AG09319 (cell line): ENCODE results near the gene ADD3.

Experiments
- DNase-seq: peaks from one replicate; pipeline ENCODE4 v3.0.0-alpha.2; 2010; ENCODE audit warnings: low read depth; ENCODE audit errors: extremely low read depth
- CTCF ChIP-seq: IDR thresholded peaks from 2 replicates; pipeline ENCODE4 v1.5.1; 2011; ENCODE audit warnings: low read depth, mild to moderate bottlenecking, inconsistent platforms, low read length, moderate library complexity

Gene ADD3

GRCh38 chr10:110150046-110150445, 142.3 kb downstream of the ADD3 start:
- no peak for TF ChIP-seq CTCF
- DNase-seq, result no peak

GRCh38 chr10:110150981-110151380, 143.2 kb downstream of the ADD3 start:
- DNase-seq, result no peak
- TF ChIP-seq CTCF, result no peak

- DNase-seq, result no peak
- no peak for TF ChIP-seq CTCF
Measured at GRCh38 chr10:110151467-110151866, 143.7 kb downstream of the ADD3 start.

GRCh38 chr10:110151971-110152370, 144.2 kb downstream of the ADD3 start:
- TF ChIP-seq CTCF, result no peak

GRCh38 chr10:110153396-110153795, 145.6 kb downstream of the ADD3 start:
- no peak for DNase-seq
- TF ChIP-seq CTCF, result no peak

More at GRCh38 chr10:110151971-110152370, 144.2 kb downstream of the ADD3 start:
- no peak for DNase-seq

GRCh38 chr10:110156046-110156445, 148.3 kb downstream of the ADD3 start:
- TF ChIP-seq CTCF, result no peak
- DNase-seq, result no peak

- no peak for DNase-seq
Measured at GRCh38 chr10:110158051-110159005, 150.5 kb downstream of the ADD3 start.

More at GRCh38 chr10:110158051-110159005, 150.5 kb downstream of the ADD3 start:
- TF ChIP-seq CTCF, result no peak
